Peyer's patch (tissue), 4 donors: Measurements from ENCODE around the gene APH1B.

Experiments used
- CTCF ChIP-seq, 6 experiments: fragments of 450-650 bp in 4 of 6; fragments of 200-600 bp in 2 of 6; sonication (generic) in 1 of 6; IDR thresholded peaks; one replicate each; pipeline ENCODE4 v1.5.1; 2017 to 2019; ENCODE audit warnings: antibody characterized with exemption in 6 of 6, mild to moderate bottlenecking in 3 of 6, moderate library complexity in 1 of 6
- POLR2A ChIP-seq, 2 donors: fragments of 450-650 bp; IDR thresholded peaks; one replicate each; pipeline ENCODE4 v1.5.1; 2017; ENCODE audit warnings: antibody characterized with exemption in 2 of 2, mild to moderate bottlenecking in 2 of 2, moderate library complexity in 2 of 2

- TF ChIP-seq CTCF (IDR thresholded peaks at IDR 0.05): no peak
- no peak for TF ChIP-seq POLR2A (IDR thresholded peaks at IDR 0.05)
Measured at GRCh38 chr15:63345391-63345752, 68.0 kb downstream of the APH1B start.
